Daoy (cell line): ENCODE measurements around the gene KASH5. TPM values are rescaled to one million over a fixed set of nuclear protein-coding genes. Genes with fewer than 3 reads are reported as not detected.
"Not testable (repeated sequence)": the region's sequence is repeated elsewhere in the genome, so short reads cannot be mapped to it uniquely, and the experiment has no call there.

Experiments used
- DNase-seq: peaks from one replicate; pipeline ENCODE4 v3.0.0-alpha.2; 2015; ENCODE audit warnings: low read depth
- total RNA-seq: library from RNA; depleted of rRNA; stranded (reverse); fragments of >200 nt; shearing (Covaris generic); gene quantifications from 2 replicates; pipeline ENCODE4 v1.2.3, GENCODE V29; 2014; rRNA removed

Gene KASH5
- total RNA-seq, 1 experiment from 2014 or later = not detected

DNA sequence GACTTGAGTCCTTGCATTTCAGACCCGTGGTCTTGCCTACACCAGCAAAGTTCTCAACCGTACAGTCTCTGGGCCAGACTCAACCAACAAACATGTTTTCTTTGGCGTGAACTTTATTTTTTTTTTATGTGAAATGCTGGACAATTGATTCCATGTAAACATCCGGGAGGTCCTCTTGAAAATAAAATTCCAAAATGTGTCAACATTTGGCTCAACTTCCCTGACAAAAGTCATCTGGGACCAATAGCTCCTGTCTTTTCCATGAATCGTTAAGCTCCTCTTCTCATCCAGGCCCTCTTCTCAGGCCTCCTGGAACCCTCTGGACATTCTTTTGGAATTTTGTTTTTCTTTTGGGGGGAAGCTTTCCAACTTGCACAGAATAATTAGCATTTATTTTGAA lies 67.7 kb downstream of the KASH5 start:
- no peak for DNase-seq

DNA sequence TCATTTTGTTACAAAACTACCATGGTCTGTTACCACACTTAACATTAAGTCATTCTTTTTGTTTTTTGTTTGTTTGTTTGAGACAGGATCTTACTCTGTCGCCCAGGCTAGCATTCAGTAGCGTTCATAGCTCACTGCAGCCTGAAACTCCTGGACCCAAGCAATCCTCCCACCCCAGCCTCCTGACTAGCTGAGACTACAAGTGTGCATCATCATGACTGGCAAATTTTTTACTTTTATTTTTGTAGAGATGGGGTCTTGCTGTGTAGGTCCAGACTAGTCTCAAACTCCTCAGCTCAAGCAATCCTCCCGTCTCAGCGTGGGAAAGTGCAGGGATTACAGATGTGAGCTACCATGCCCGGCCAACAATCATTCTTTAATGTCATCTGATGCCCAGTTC lies 68.3 kb downstream of the KASH5 start:
- DNase-seq = no peak

DNA sequence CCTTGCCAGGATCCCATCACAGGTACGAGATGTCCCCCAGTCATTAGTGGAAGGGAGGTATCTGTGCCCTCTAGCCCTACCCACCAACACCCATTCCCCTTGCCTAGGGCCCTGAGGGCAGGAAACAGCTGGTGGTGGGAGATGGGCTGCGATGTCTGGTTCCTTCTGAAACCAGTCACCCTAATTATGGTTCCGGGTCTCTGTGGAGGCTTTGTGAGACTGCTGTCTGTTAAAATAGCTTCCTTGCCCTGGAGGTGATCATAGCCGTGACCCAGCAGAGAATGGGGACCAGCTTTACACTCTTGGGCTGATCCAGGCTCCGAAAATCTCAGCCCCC lies 70.5 kb downstream of the KASH5 start:
- DNase-seq = no peak

DNA sequence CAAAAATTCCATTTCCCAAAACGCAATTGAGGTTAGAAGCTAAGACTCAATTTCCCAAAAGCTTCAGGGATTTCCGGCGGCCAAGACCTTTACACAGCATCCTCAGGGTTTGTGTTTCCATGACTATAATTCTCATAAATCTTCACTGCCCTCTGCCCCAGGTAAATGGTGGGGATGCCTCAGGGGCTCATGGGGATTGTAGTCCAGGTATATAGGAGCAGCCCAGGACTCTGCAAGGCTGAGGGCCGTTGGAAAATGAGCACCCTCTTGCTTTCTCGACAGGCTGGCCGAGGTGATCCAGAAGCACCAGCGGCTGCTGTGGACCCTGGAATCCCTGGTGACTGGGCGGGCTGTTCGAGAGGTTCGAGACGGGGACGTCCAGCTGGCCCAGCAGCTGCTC lies 71.3 kb downstream of the KASH5 start:
- no peak for DNase-seq

DNA sequence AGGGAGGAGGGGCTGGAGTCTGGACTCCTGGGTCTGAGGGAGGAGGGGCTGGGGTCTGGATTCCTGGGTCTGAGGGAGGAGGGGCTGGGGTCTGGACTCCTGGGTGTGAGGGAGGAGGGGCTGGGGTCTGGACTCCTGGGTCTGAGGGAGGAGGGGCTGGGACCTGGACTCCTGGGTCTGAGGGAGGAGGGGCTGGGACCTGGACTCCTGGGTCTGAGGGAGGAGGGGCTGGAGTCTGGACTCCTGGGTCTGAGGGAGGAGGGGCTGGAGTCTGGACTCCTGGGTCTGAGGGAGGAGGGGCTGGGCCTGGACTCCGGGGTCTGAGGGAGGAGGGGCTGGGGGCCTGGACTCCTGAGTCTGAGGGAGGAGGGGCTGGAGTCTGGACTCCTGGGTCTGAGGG lies 73.1 kb downstream of the KASH5 start:
- not testable (repeated sequence) for DNase-seq

DNA sequence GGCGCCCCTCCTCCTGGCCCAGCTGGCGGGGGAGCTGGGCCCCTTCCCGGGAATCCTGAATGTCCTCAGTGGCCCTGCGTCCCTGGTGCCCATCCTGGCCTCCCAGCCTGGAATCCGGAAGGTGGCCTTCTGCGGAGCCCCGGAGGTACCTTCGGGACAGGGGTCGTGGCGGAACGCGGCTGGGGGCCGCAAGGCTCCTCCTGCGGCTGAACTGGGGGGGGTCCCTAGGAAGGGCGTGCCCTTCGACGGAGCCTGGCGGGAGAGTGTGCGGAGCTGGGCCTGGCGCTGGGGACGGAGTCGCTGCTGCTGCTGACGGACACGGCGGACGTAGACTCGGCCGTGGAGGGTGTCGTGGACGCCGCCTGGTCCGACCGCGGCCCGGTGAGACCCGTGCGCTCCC lies 73.6 kb downstream of the KASH5 start:
- DNase-seq = no peak

DNA sequence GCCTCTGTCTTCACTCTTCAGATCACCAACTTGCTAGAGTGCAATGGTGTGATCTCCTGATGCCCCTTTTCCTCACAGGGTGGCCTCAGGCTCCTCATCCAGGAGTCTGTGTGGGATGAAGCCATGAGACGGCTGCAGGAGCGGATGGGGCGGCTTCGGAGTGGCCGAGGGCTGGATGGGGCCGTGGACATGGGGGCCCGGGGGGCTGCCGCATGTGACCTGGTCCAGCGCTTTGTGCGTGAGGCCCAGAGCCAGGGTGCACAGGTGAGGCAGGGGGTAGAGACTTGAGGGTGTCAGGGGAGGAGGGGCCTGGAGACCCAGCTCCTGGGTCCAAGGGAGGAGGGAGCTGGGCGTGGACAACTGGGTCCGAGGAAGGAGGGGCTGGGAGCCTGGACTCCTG lies 74.4 kb downstream of the KASH5 start:
- no peak for DNase-seq

DNA sequence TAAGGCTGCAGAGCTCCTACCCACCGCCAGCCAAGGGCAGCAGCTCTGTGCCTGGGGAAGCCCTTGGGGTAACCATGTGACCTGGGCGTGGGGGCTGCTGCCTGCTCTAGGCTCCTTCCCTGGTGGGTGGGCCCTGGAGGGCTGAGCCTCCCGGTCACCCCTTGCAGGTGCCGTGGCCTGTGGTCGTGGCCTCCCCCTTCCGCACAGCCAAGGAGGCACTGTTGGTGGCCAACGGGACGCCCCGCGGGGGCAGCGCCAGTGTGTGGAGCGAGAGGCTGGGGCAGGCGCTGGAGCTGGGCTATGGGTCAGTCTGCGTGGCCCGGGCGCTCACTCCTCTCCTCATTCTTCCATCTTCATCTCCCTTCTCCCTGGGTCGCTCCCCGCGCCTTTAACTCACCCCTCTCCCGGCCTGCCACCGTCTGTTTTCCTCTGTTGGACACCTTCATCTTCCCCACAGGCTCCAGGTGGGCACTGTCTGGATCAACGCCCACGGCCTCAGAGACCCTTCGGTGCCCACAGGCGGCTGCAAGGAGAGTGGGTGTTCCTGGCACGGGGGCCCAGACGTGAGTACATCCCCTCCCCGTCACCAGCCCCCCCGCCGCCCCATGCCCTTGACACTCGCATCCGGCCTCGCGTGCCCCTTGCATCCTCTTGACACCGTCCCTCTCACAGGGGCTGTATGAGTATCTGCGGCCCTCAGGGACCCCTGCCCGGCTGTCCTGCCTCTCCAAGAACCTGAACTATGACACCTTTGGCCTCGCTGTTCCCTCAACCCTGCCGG lies 76.1 kb downstream of the KASH5 start:
- no peak for DNase-seq

DNA sequence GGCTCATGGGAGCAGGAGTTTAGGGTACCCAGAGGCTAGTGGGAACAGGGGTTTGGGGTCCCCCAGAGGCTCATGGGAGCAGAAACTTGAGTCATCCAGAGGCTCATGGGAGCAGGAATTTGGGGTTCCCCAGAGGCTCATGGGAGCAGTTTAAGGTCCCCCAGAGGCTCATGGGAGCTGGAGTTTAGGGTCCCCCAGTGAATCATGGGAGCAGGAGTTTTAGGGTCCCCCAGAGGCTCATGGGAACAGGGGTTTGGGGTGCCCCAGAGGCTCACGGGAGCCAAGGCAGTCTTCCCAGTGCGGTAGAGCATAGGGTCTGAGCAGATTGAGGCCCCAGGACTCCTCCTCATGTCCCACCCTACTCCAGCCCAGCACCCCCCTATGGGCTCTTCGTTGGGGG lies 77.3 kb downstream of the KASH5 start:
- no peak for DNase-seq

Other genes starting within 250 kb of the KASH5 start
- gene HRC, start 232.9 kb upstream of the KASH5 start, total RNA-seq = not detected in 2 replicates
- 2.1 and 31.7 TPM in 2 replicates for gene TRPM4, start 230.5 kb upstream of the KASH5 start, total RNA-seq
- gene SLC6A16, start 63.1 kb upstream of the KASH5 start, total RNA-seq = not detected in 2 replicates
- gene CD37, start 52.8 kb upstream of the KASH5 start, total RNA-seq = not detected in 2 replicates
- 29.0 and 31.0 TPM in 2 replicates for gene TEAD2, start 25.8 kb upstream of the KASH5 start, total RNA-seq
- 0.17 TPM in 1 of 2 replicates, not detected in the other for gene DKKL1, start 24.4 kb upstream of the KASH5 start, total RNA-seq
- gene PTH2, start 35.2 kb downstream of the KASH5 start, total RNA-seq = not detected in 2 replicates
- not detected in 2 replicates for gene GFY, start 37.1 kb downstream of the KASH5 start, total RNA-seq
- gene SLC17A7, start 53.3 kb downstream of the KASH5 start, total RNA-seq = not detected in 2 replicates
- 146 and 200 TPM in 2 replicates for gene PIH1D1, start 63.6 kb downstream of the KASH5 start, total RNA-seq
- gene ALDH16A1, start 65.0 kb downstream of the KASH5 start, total RNA-seq = 50.5 and 86.2 TPM in 2 replicates
- gene FLT3LG, start 86.0 kb downstream of the KASH5 start, total RNA-seq = 1.5 and 4.7 TPM in 2 replicates
- gene RPL13A, start 99.4 kb downstream of the KASH5 start, total RNA-seq = 2,661 and 3,645 TPM in 2 replicates
- 3,589 and 4,520 TPM in 2 replicates for gene RPS11, start 108.2 kb downstream of the KASH5 start, total RNA-seq
- 3.5 and 3.7 TPM in 2 replicates for gene FCGRT, start 124.4 kb downstream of the KASH5 start, total RNA-seq
- 178 and 202 TPM in 2 replicates for gene RCN3, start 139.8 kb downstream of the KASH5 start, total RNA-seq
- 182 and 246 TPM in 2 replicates for gene NOSIP, start 192.3 kb downstream of the KASH5 start, total RNA-seq
- 0.30 and 5.8 TPM in 2 replicates for gene PRRG2, start 193.1 kb downstream of the KASH5 start, total RNA-seq
- 1.7 and 2.5 TPM in 2 replicates for gene PRR12, start 202.9 kb downstream of the KASH5 start, total RNA-seq